Measurements from ENCODE around the gene TEX55. TPM values are rescaled to one million over a fixed set of nuclear protein-coding genes. Genes with fewer than 3 reads are reported as not detected.

TEX55 gene
- total RNA-seq, 1 donor from 2014 or later = not detected

Other genes starting within 250 kb of the TEX55 start
- 1.8 TPM for gene IGSF11, start 111.3 kb upstream of the TEX55 start, total RNA-seq
- not detected for gene UPK1B, start 27.4 kb downstream of the TEX55 start, total RNA-seq
- 13.2 TPM for gene B4GALT4, start 94.7 kb downstream of the TEX55 start, total RNA-seq
- gene ARHGAP31, start 148.2 kb downstream of the TEX55 start, total RNA-seq = 35.7 TPM